ENCODE results near the gene TNFSF13B.
"Not testable (repeated sequence)": the region's sequence is repeated elsewhere in the genome, so short reads cannot be mapped to it uniquely, and the experiment has no call there.

The TNFSF13B gene

GRCh38 chr13:108305655-108306054 is 36.1 kb downstream of the TNFSF13B start:
- H3K4me2 ChIP-seq (ENCODE audit: low read length), result no peak overlapping the region
- no peaks in the 10 kb centered on the region for H3K4me1 ChIP-seq (ENCODE audit: low read length)
- no peaks in the 10 kb centered on the region for H4K20me1 ChIP-seq (ENCODE audit: insufficient read depth, low read length)
- no peaks in the 10 kb centered on the region for H3K9me3 ChIP-seq (ENCODE audit: insufficient read depth, low read length)
- H3K27ac ChIP-seq (ENCODE audit: low read length), result no peak overlapping the region
- no peaks in the 10 kb centered on the region for H3K79me2 ChIP-seq (ENCODE audit: low read length)
- H3K27me3 ChIP-seq (ENCODE audit: low read depth, low read length), result no peaks in the 10 kb centered on the region
- H3K36me3 ChIP-seq (replicated peaks; ENCODE audit: low read depth, low read length), result no peaks in the 10 kb centered on the region
- no peak overlapping the region for H2AFZ ChIP-seq (ENCODE audit: low read depth, low read length)
- no peak overlapping the region for H3K9ac ChIP-seq (ENCODE audit: low read length)
- no peak overlapping the region for H3K4me3 ChIP-seq (ENCODE audit: low read length)
- TF ChIP-seq EZH2phosphoT487 (IDR thresholded peaks at IDR 0.05; ENCODE audit: low read depth) (no peak), CTCF (IDR thresholded peaks at IDR 0.05; ENCODE audit: low read depth, low read length) (no peak)

- no peaks in the 10 kb centered on the region for H3K9me3 ChIP-seq (ENCODE audit: insufficient read depth, low read length)
Observed at GRCh38 chr13:108306860-108307259, 37.3 kb downstream of the TNFSF13B start.

GRCh38 chr13:108311596-108311995 is 42.1 kb downstream of the TNFSF13B start:
- not testable (repeated sequence) for H3K27ac ChIP-seq (ENCODE audit: low read length); H3K9ac ChIP-seq (ENCODE audit: low read length); H3K27me3 ChIP-seq (ENCODE audit: low read depth, low read length); H3K4me2 ChIP-seq (ENCODE audit: low read length); H2AFZ ChIP-seq (ENCODE audit: low read depth, low read length); H3K79me2 ChIP-seq (ENCODE audit: low read length); H3K4me3 ChIP-seq (ENCODE audit: low read length); H3K36me3 ChIP-seq (replicated peaks; ENCODE audit: low read depth, low read length); H4K20me1 ChIP-seq (ENCODE audit: insufficient read depth, low read length); H3K9me3 ChIP-seq (ENCODE audit: insufficient read depth, low read length)
- peaks cover 13% of the 10 kb centered on the region for H3K4me1 ChIP-seq (ENCODE audit: low read length)

More at GRCh38 chr13:108306860-108307259, 37.3 kb downstream of the TNFSF13B start:
- Histone ChIP-seq H2AFZ (ENCODE audit: low read depth, low read length) (no peak overlapping the region), H3K4me3 (ENCODE audit: low read length) (no peak overlapping the region), H3K36me3 (replicated peaks; ENCODE audit: low read depth, low read length) (no peaks in the 10 kb centered on the region), H3K79me2 (ENCODE audit: low read length) (no peaks in the 10 kb centered on the region), H3K27ac (ENCODE audit: low read length) (no peak overlapping the region), H4K20me1 (ENCODE audit: insufficient read depth, low read length) (no peaks in the 10 kb centered on the region), H3K27me3 (ENCODE audit: low read depth, low read length) (no peaks in the 10 kb centered on the region), H3K9ac (ENCODE audit: low read length) (no peak overlapping the region), H3K4me2 (ENCODE audit: low read length) (no peak overlapping the region), H3K4me1 (ENCODE audit: low read length) (no peaks in the 10 kb centered on the region)
- TF ChIP-seq CTCF (IDR thresholded peaks at IDR 0.05; ENCODE audit: low read depth, low read length) (no peak), EZH2phosphoT487 (IDR thresholded peaks at IDR 0.05; ENCODE audit: low read depth) (no peak)

GRCh38 chr13:108313382-108313781 is 43.9 kb downstream of the TNFSF13B start:
- H3K36me3 ChIP-seq (replicated peaks; ENCODE audit: low read depth, low read length), result peaks cover 4% of the 10 kb centered on the region
- H4K20me1 ChIP-seq (ENCODE audit: insufficient read depth, low read length), result no peaks in the 10 kb centered on the region
- H3K9me3 ChIP-seq (ENCODE audit: insufficient read depth, low read length), result 0 out of 2 replicates have a peak, but pooled peaks cover 4% of the 10 kb centered on the region
- H3K9ac ChIP-seq (ENCODE audit: low read length), result no peak overlapping the region
- no peak overlapping the region for H2AFZ ChIP-seq (ENCODE audit: low read depth, low read length)
- TF ChIP-seq EZH2phosphoT487 (IDR thresholded peaks at IDR 0.05; ENCODE audit: low read depth) (no peak), CTCF (IDR thresholded peaks at IDR 0.05; ENCODE audit: low read depth, low read length) (no peak)
- peaks cover 13% of the 10 kb centered on the region for H3K4me1 ChIP-seq (ENCODE audit: low read length)
- H3K27me3 ChIP-seq (ENCODE audit: low read depth, low read length), result no peaks in the 10 kb centered on the region
- no peaks in the 10 kb centered on the region for H3K79me2 ChIP-seq (ENCODE audit: low read length)
- no peak overlapping the region for H3K4me3 ChIP-seq (ENCODE audit: low read length)
- no peak overlapping the region for H3K4me2 ChIP-seq (ENCODE audit: low read length)
- H3K27ac ChIP-seq (ENCODE audit: low read length), result no peak overlapping the region

DNA sequence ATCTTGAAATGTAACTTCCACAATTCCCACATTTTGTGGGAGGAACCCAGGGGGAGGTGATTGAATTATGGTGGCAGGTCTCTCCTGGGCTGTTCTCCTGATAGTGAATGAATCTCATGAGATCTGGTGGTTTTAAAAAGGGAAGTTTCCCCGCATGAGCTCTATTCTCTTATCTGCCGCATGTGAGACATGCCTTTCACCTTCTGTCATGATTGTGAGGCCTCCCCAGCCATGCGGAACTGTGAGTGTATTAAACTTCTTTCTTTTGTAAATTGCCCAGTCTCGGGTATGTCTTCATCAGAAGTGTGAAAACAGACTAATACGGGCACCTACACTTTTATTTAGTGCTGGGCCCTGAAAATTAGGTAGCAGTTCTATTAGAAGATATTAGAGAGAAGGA is 45.8 kb downstream of the TNFSF13B start:
- Histone ChIP-seq H2AFZ (ENCODE audit: low read depth, low read length) (no peak overlapping the region), H3K27ac (ENCODE audit: low read length) (no peak overlapping the region), H3K4me1 (ENCODE audit: low read length) (peaks cover 13% of the 10 kb centered on the region), H3K27me3 (ENCODE audit: low read depth, low read length) (no peaks in the 10 kb centered on the region; the same call in 1 of the 2 replicates), H3K36me3 (replicated peaks; ENCODE audit: low read depth, low read length) (peaks cover 4% of the 10 kb centered on the region), H4K20me1 (ENCODE audit: insufficient read depth, low read length) (no peaks in the 10 kb centered on the region), H3K4me2 (ENCODE audit: low read length) (peak overlapping the region; percentile 34), H3K9me3 (ENCODE audit: insufficient read depth, low read length) (0 out of 2 replicates have a peak, but pooled peaks cover 4% of the 10 kb centered on the region), H3K9ac (ENCODE audit: low read length) (no peak overlapping the region), H3K79me2 (ENCODE audit: low read length) (no peaks in the 10 kb centered on the region), H3K4me3 (ENCODE audit: low read length) (no peak overlapping the region)
- TF ChIP-seq EZH2phosphoT487 (IDR thresholded peaks at IDR 0.05; ENCODE audit: low read depth) (no peak), CTCF (IDR thresholded peaks at IDR 0.05; ENCODE audit: low read depth, low read length) (no peak)
